ENCODE data around the gene GCSAM.

GRCh38 chr3:112123548-112123947 lies 9.5 kb downstream of the GCSAM start:
- TF ChIP-seq CTCF (conservative IDR thresholded peaks at IDR 0.05; ENCODE audit: low read depth, low read length) (no peak), EZH2 (IDR thresholded peaks at IDR 0.05; ENCODE audit: borderline replicate concordance, low read depth, low read length, poor library complexity, severe bottlenecking) (no peak)
